Measurements from ENCODE around the gene TRMT112. TPM values are rescaled to one million over a fixed set of nuclear protein-coding genes. Genes with fewer than 3 reads are reported as not detected.

Gene TRMT112
- total and polyA plus RNA-seq, 2 of the 8 experiments (the other 6 are each of a cell fraction or from before 2014, with no cell fraction given) = 300 to 650 TPM

- TF ChIP-seq ZNF274 (IDR thresholded peaks at IDR 0.05; ENCODE audit: borderline replicate concordance, extremely low read depth, low read length) = no peak
- TF ChIP-seq EP300 (IDR thresholded peaks at IDR 0.05; ENCODE audit: borderline replicate concordance in 1 of 2, low read depth in 2 of 2, low read length in 2 of 2) = no peak
Observed at GRCh38 chr11:64341851-64342791, 24.8 kb upstream of the TRMT112 start (continued).
